MM.1S (cell line): ENCODE data around the gene CFAP57.

ENCODE experiments used
- DNase-seq: peaks from one replicate; pipeline ENCODE4 v3.0.0-alpha.2; 2015
- H2AFZ ChIP-seq: fragments of 300-600 bp; sonication (generic); 2 replicates; pipeline ENCODE4 v1.6.0; 2016; ENCODE audit warnings: antibody characterized with exemption, low read length
- H3F3A ChIP-seq: fragments of 300-600 bp; sonication (generic); 2 replicates; pipeline ENCODE4 v1.6.1; 2016; ENCODE audit warnings: mild to moderate bottlenecking, antibody characterized with exemption, low read length, moderate library complexity, mixed read lengths; ENCODE audit not compliant: insufficient read depth
- H3K27ac ChIP-seq: fragments of 300-600 bp; sonication (generic); 2 replicates; pipeline ENCODE4 v1.5.1; 2016; ENCODE audit warnings: mild to moderate bottlenecking, low read length
- H3K27me3 ChIP-seq: fragments of 300-600 bp; sonication (generic); replicated peaks from 2 replicates; pipeline ENCODE4 v1.6.0; 2016; ENCODE audit warnings: low read length; ENCODE audit not compliant: insufficient read depth
- H3K36me3 ChIP-seq: fragments of 300-600 bp; sonication (generic); replicated peaks from 2 replicates; pipeline ENCODE4 v1.6.1; 2016; ENCODE audit warnings: mild to moderate bottlenecking, low read length, mixed read lengths; ENCODE audit not compliant: insufficient read depth
- H3K4me1 ChIP-seq: fragments of 300-600 bp; sonication (generic); 2 replicates; pipeline ENCODE4 v1.6.1; 2016; ENCODE audit warnings: low read length, mixed read lengths
- H3K4me2 ChIP-seq: fragments of 300-600 bp; sonication (generic); 2 replicates; pipeline ENCODE4 v1.6.0; 2016; ENCODE audit warnings: low read depth, low read length
- H3K4me3 ChIP-seq: fragments of 300-600 bp; sonication (generic); 2 replicates; pipeline ENCODE4 v1.5.1; 2016; ENCODE audit warnings: low read length, mixed read lengths
- H3K79me2 ChIP-seq: fragments of 300-600 bp; sonication (generic); 2 replicates; pipeline ENCODE4 v1.6.1; 2016; ENCODE audit warnings: mixed run types, low read length, mixed read lengths
- H3K9ac ChIP-seq: fragments of 300-600 bp; sonication (generic); 2 replicates; pipeline ENCODE4 v1.6.1; 2016; ENCODE audit warnings: low read length, mixed read lengths
- H3K9me2 ChIP-seq: fragments of 300-600 bp; sonication (generic); replicated peaks from 2 replicates; pipeline ENCODE4 v1.6.1; 2016; ENCODE audit warnings: mild to moderate bottlenecking, low read length, mixed read lengths; ENCODE audit not compliant: insufficient read depth
- H3K9me3 ChIP-seq: fragments of 300-600 bp; sonication (generic); replicated peaks from 2 replicates; pipeline ENCODE4 v1.6.1; 2016; ENCODE audit warnings: mild to moderate bottlenecking, low read length, mixed read lengths; ENCODE audit not compliant: insufficient read depth
- H4K20me1 ChIP-seq: fragments of 300-600 bp; sonication (generic); 2 replicates; pipeline ENCODE4 v1.6.1; 2016; ENCODE audit warnings: mild to moderate bottlenecking, low read length, moderate library complexity, mixed read lengths; ENCODE audit not compliant: insufficient read depth
- CTCF ChIP-seq: fragments of 300-600 bp; sonication (generic); IDR thresholded peaks from 2 replicates; pipeline ENCODE4 v1.5.1; 2016; ENCODE audit warnings: antibody characterized with exemption, low read length, mixed read lengths
- EZH2 ChIP-seq: fragments of 300-600 bp; sonication (generic); optimal IDR thresholded peaks from 2 replicates; pipeline ENCODE3; 2017; ENCODE audit warnings: low read depth, mild to moderate bottlenecking, antibody characterized with exemption, low read length, mixed read lengths
- EZH2phosphoT487 ChIP-seq: fragments of 300-600 bp; sonication (generic); IDR thresholded peaks from 2 replicates; pipeline ENCODE4 v1.6.1; 2018; ENCODE audit warnings: antibody characterized with exemption, low read length

The CFAP57 gene

GRCh38 chr1:43204394-43204793 lies 32.3 kb downstream of the CFAP57 start:
- no peak overlapping the region for H3K4me2 ChIP-seq
- H3K4me3 ChIP-seq = no peak overlapping the region
- H3K79me2 ChIP-seq = no peaks in the 10 kb centered on the region
- H3K9me3 ChIP-seq = no peaks in the 10 kb centered on the region
- H3K27me3 ChIP-seq = no peaks in the 10 kb centered on the region
- no peaks in the 10 kb centered on the region for H4K20me1 ChIP-seq
- 0 out of 2 replicates have a peak, but pooled peaks cover under 1% of the 10 kb centered on the region for H3K4me1 ChIP-seq
- TF ChIP-seq EZH2 (no peak), CTCF (no peak)
- no peak overlapping the region for H3K27ac ChIP-seq
- no peak overlapping the region for H2AFZ ChIP-seq
- no peak for DNase-seq
- H3K9ac ChIP-seq = no peak overlapping the region
- H3F3A ChIP-seq = no peaks in the 10 kb centered on the region
- no peaks in the 10 kb centered on the region for H3K36me3 ChIP-seq
- no peaks in the 10 kb centered on the region for H3K9me2 ChIP-seq

GRCh38 chr1:43205671-43206070 lies 33.5 kb downstream of the CFAP57 start:
- Histone ChIP-seq H3K27ac (no peak overlapping the region), H3K27me3 (no peaks in the 10 kb centered on the region), H2AFZ (no peak overlapping the region), H3K4me2 (no peak overlapping the region), H4K20me1 (no peaks in the 10 kb centered on the region), H3K4me1 (no peaks in the 10 kb centered on the region), H3K9me2 (no peaks in the 10 kb centered on the region), H3K36me3 (no peaks in the 10 kb centered on the region), H3K79me2 (no peaks in the 10 kb centered on the region), H3K9me3 (no peaks in the 10 kb centered on the region), H3F3A (no peaks in the 10 kb centered on the region), H3K4me3 (no peak overlapping the region), H3K9ac (no peak overlapping the region)
- DNase-seq = no peak
- no peak for TF ChIP-seq EZH2
- TF ChIP-seq EZH2phosphoT487 = no peak
- TF ChIP-seq CTCF = no peak

- no peaks in the 10 kb centered on the region for H3K27me3 ChIP-seq
- no peak overlapping the region for H3K27ac ChIP-seq
- no peak overlapping the region for H3K4me3 ChIP-seq
- H3K4me2 ChIP-seq = no peak overlapping the region
- H3K9ac ChIP-seq = no peak overlapping the region
- H3K9me2 ChIP-seq = no peaks in the 10 kb centered on the region
- no peaks in the 10 kb centered on the region for H3K9me3 ChIP-seq
- no peaks in the 10 kb centered on the region for H3K4me1 ChIP-seq
- H2AFZ ChIP-seq = no peak overlapping the region
- TF ChIP-seq CTCF (no peak), EZH2 (no peak), EZH2phosphoT487 (no peak)
- H3K79me2 ChIP-seq = no peaks in the 10 kb centered on the region
- H3K36me3 ChIP-seq = no peaks in the 10 kb centered on the region
- no peaks in the 10 kb centered on the region for H3F3A ChIP-seq
- DNase-seq = no peak
- H4K20me1 ChIP-seq = no peaks in the 10 kb centered on the region
Measured at GRCh38 chr1:43206600-43207228, 34.6 kb downstream of the CFAP57 start.
